Psoas muscle (tissue), 8 donors: ENCODE measurements around the gene ZNF268. TPM values are rescaled to one million over a fixed set of nuclear protein-coding genes. Genes with fewer than 3 reads are reported as not detected.

Source experiments
- ATAC-seq, 4 donors: fragments of 200-7000 bp; cut with Tn5 transposase; one replicate each; pipeline ENCODE4 v1.9.1; 2020; ENCODE audit warnings: moderate library complexity in 3 of 4, mild to moderate bottlenecking in 2 of 4
- DNase-seq, 2 donors: peaks; one replicate each; pipeline ENCODE4 v3.0.0-alpha.2; 2020
- H3K27ac ChIP-seq: fragments of 200-600 bp; one replicate; pipeline ENCODE4 v1.8.0; 2022
- H3K27me3 ChIP-seq, 3 donors: fragments of 200-600 bp in 1 of 3; one replicate each; pipeline versions ENCODE4 v1.6.1 to v1.8.0; 2013 to 2022; ENCODE audit warnings: low read length in 2 of 3, mild to moderate bottlenecking in 2 of 3, moderate library complexity in 1 of 3; ENCODE audit not compliant: insufficient read depth in 3 of 3
- H3K36me3 ChIP-seq, 2 donors: fragments of 200-600 bp in 1 of 2; one replicate each; pipeline versions ENCODE4 v1.6.1 to v1.8.0; 2013 to 2022; ENCODE audit warnings: low read depth in 1 of 2, mild to moderate bottlenecking in 1 of 2, moderate library complexity in 1 of 2; ENCODE audit not compliant: insufficient read depth in 1 of 2
- H3K4me1 ChIP-seq: fragments of 200-600 bp; one replicate; pipeline ENCODE4 v1.8.0; 2022
- H3K4me3 ChIP-seq: fragments of 200-600 bp; one replicate; pipeline ENCODE4 v1.8.0; 2022; ENCODE audit warnings: mild to moderate bottlenecking
- H3K9me3 ChIP-seq: fragments of 200-600 bp; one replicate; pipeline ENCODE4 v1.8.0; 2022
- WGBS, 3 donors: extraction: QIAGEN DNeasy Blood & Tissue Kit; methylation state at CpG; one replicate each; pipeline versions ENCODE4 v1.1.6 to v1.1.7; 2013; 5-methylcytosine and 5-hydroxymethylcytosine counted together
- intact Hi-C, 2 donors: fragments of 100-400 bp; cut with DNase I; formaldehyde crosslinking; loops; one replicate each; pipeline versions ENCODE4 v1.11.0 to v1.14.2; 2022
- polyA plus RNA-seq, 3 donors: library from polyadenylated mRNA; stranded (reverse); fragments of 200-250 nt; gene quantifications; one replicate each; pipeline ENCODE4 v1.2.3, GENCODE V29; 2013
- total RNA-seq, 4 donors: library from RNA; stranded (reverse); fragmentation: NEBNext Ultra II Directional in 2 of 4; extraction: Animal tissue kit (Norgen Biotek cat#: 25700) in 2 of 4; gene quantifications; one replicate each; pipeline versions ENCODE4 v1.2.1 to v1.2.4, GENCODE V29; 2021 to 2023
- TF ChIP-seq, protein P1 (sequence below): fragments of 200-600 bp; IDR thresholded peaks from one replicate; pipeline ENCODE4 v1.8.0; 2022; ENCODE audit warnings: antibody characterized with exemption
- donor health status: healthy with polysubstance abuse.
- donor health status: DM: no; HTN: no; CAD: no; lungs with moderate emphysema.
- donor health status: Bipolar disorder and iron deficiency.
- donor health status: healthy.
- donor health status: DM: yes; HTN: yes; CAD: no.
- donor health status: DM: no; HTN: no; CAD: no.
- donor health status: DM: no; HTN: no; CAD: no.
- donor health status: DM: yes; HTN: yes; CAD: no.

The ZNF268 gene
- total and polyA plus RNA-seq, 7 donors = 1.1 to 6.4 (median 5.6) TPM

DNA sequence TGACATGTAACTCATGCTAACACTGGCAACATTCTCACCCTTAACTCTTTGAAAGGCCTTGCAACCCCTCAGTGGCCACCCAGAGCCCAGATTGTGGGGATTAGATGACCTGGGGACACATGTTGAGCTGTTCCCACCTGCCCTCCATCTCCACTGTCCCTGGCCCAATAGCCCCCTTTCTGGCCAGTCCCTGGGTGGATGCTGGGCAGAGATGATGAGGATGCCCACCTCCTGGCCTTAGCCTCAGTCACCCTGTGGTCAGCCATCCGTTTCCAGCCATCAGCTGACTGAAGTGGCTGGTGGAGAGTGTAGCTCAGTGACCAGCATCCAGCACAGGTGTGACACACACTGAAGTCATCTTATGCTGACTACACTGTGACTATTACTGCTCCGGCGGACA is 49.7 kb downstream of the ZNF268 start:
- Histone ChIP-seq H3K36me3 (no peaks in the 10 kb centered on the region), H3K4me3 (no peak overlapping the region), H3K27ac (no peak overlapping the region), H3K27me3 (no peaks in the 10 kb centered on the region), H3K9me3 (no peaks in the 10 kb centered on the region), H3K4me1 (no peaks in the 10 kb centered on the region)
- no peak for ATAC-seq
- WGBS, 3 donors = 67 to 79% (median 72%) methylated on average over 3 of the region's 3 CpGs
- TF ChIP-seq, protein P1, sequence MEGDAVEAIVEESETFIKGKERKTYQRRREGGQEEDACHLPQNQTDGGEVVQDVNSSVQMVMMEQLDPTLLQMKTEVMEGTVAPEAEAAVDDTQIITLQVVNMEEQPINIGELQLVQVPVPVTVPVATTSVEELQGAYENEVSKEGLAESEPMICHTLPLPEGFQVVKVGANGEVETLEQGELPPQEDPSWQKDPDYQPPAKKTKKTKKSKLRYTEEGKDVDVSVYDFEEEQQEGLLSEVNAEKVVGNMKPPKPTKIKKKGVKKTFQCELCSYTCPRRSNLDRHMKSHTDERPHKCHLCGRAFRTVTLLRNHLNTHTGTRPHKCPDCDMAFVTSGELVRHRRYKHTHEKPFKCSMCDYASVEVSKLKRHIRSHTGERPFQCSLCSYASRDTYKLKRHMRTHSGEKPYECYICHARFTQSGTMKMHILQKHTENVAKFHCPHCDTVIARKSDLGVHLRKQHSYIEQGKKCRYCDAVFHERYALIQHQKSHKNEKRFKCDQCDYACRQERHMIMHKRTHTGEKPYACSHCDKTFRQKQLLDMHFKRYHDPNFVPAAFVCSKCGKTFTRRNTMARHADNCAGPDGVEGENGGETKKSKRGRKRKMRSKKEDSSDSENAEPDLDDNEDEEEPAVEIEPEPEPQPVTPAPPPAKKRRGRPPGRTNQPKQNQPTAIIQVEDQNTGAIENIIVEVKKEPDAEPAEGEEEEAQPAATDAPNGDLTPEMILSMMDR = no peak
- no peak for DNase-seq
- intact Hi-C loops = no loop called here

DNA sequence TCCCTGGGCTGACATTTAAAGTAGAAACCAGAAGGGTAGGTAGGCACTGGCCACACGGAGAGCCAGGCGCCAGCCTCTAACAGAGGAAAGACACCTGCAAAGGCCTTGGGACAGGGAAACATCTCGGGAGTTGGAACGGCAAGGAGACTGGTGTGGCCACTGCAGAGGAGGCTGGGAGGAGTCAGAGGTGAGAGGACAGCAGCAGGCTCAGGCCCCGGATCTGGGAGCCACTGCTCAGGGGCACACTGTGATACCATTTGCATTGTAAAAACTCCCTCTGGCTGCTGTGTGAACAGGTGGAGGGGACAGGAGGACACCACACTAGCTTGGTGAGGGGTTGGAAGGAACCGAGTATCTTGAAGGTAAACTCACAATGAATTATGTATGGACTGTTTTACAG is 51.7 kb downstream of the ZNF268 start:
- no peaks in the 10 kb centered on the region for H3K9me3 ChIP-seq
- TF ChIP-seq, protein P1 = no peak
- no peak overlapping the region for H3K27ac ChIP-seq
- ATAC-seq = no peak
- 75 to 83% (median 77%) methylated on average over 6 of the region's 6 CpGs for WGBS, 3 donors
- H3K36me3 ChIP-seq = no peaks in the 10 kb centered on the region
- intact Hi-C loops = no loop called here
- DNase-seq = no peak
- no peaks in the 10 kb centered on the region for H3K4me1 ChIP-seq
- no peak overlapping the region for H3K4me3 ChIP-seq
- no peaks in the 10 kb centered on the region for H3K27me3 ChIP-seq

GRCh38 chr12:133233993-133234564 is 52.8 kb downstream of the ZNF268 start:
- DNase-seq = no peak
- intact Hi-C loops = no loop called here
- Histone ChIP-seq H3K4me3 (no peak overlapping the region), H3K9me3 (no peaks in the 10 kb centered on the region), H3K36me3 (no peaks in the 10 kb centered on the region), H3K27ac (no peak overlapping the region), H3K27me3 (no peaks in the 10 kb centered on the region), H3K4me1 (no peaks in the 10 kb centered on the region)
- ATAC-seq = no peak
- 82 to 90% (median 84%) methylated on average over 18 of the region's 18 CpGs for WGBS, 3 donors
- TF ChIP-seq, protein P1 = no peak

DNA sequence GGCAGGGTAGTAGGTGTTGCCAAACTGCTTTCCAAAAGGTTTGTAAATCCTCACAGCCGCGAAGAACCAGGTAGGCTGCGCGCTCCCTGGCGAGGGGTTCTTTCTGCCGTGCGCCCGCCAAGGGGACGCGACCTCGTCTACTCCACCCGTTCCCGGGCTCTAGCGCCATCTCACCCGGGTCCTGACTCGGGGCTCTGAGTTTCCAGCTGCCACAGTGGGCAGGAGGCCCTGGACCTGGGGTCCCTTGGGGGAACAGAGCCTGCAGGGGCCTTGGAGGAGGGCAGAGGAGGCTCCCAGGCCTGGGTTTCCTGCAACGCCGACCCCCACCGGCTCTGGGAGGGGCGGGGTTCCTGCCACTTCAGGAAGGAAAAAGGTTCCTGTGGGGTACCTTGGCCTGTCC is 53.7 kb downstream of the ZNF268 start:
- Histone ChIP-seq H3K27me3 (no peaks in the 10 kb centered on the region), H3K36me3 (no peaks in the 10 kb centered on the region), H3K27ac (no peak overlapping the region), H3K4me3 (no peak overlapping the region), H3K4me1 (no peaks in the 10 kb centered on the region), H3K9me3 (no peaks in the 10 kb centered on the region)
- TF ChIP-seq, protein P1 = no peak
- intact Hi-C loops = no loop called here
- WGBS, 3 donors = 49 to 58% (median 55%) methylated on average over 18 to 20 of the region's 20 CpGs
- DNase-seq = no peak
- no peak for ATAC-seq

- Histone ChIP-seq H3K4me1 (no peaks in the 10 kb centered on the region), H3K4me3 (no peak within 1 kb of the TSS), H3K9me3 (no peaks in the 10 kb centered on the region), H3K27me3 (no peaks in the 10 kb centered on the region), H3K36me3 (no peaks in the 10 kb centered on the region), H3K27ac (no peak within 1 kb of the TSS)
- WGBS, 3 donors = 39 to 46% (median 44%) methylated on average over 29 to 61 of the region's 61 CpGs
- no peak for DNase-seq
- intact Hi-C loops = no loop called here
- ATAC-seq = no peak
- TF ChIP-seq, protein P1 = no peak
Measured at GRCh38 chr12:133235401-133236112, 54.3 kb downstream of the ZNF268 start, which contains the start of gene ANHX. TSS of gene ANHX (minus strand) at chr12:133235877. CDS start at chr12:133234356, 1,521 bp downstream.
